H9 (cell line): ENCODE results near the gene TMEM269. TPM values are rescaled to one million over a fixed set of nuclear protein-coding genes. Genes with fewer than 3 reads are reported as not detected.

Experiments used
- DNase-seq: peaks from one replicate; pipeline ENCODE4 v3.0.0-alpha.2; 2017
- H2AFZ ChIP-seq: one replicate; pipeline ENCODE4 v1.6.1; 2013; ENCODE audit warnings: mild to moderate bottlenecking, low read length, control low read depth, moderate library complexity
- H2AK5ac ChIP-seq: 2 replicates; pipeline ENCODE4 v1.6.1; 2013; ENCODE audit warnings: low read length, control low read depth, mixed read lengths; ENCODE audit not compliant: insufficient read length
- H2BK120ac ChIP-seq: one replicate; pipeline ENCODE4 v1.6.1; 2013; ENCODE audit warnings: low read depth, mild to moderate bottlenecking, low read length, control low read depth, inconsistent platforms; ENCODE audit not compliant: poor library complexity, severe bottlenecking
- H2BK12ac ChIP-seq: 2 replicates; pipeline ENCODE4 v1.6.1; 2013; ENCODE audit warnings: low read length, control low read depth, mixed read lengths, low read depth; ENCODE audit not compliant: insufficient read length
- H2BK15ac ChIP-seq: 2 replicates; pipeline ENCODE4 v1.6.1; 2013; ENCODE audit warnings: low read depth, low read length, control low read depth
- H2BK20ac ChIP-seq: one replicate; pipeline ENCODE4 v1.6.1; 2013; ENCODE audit warnings: low read depth, mild to moderate bottlenecking, low read length, control low read depth, inconsistent platforms; ENCODE audit not compliant: poor library complexity, severe bottlenecking
- H2BK5ac ChIP-seq: 2 replicates; pipeline ENCODE4 v1.6.1; 2013; ENCODE audit warnings: low read length, control low read depth, mixed read lengths; ENCODE audit not compliant: insufficient read length
- H3K14ac ChIP-seq: 2 replicates; pipeline ENCODE4 v1.6.1; 2013; ENCODE audit warnings: low read length, control low read depth; ENCODE audit not compliant: insufficient read depth
- H3K18ac ChIP-seq: 2 replicates; pipeline ENCODE4 v1.6.1; 2013; ENCODE audit warnings: low read depth, mild to moderate bottlenecking, mixed read lengths, low read length, control low read depth; ENCODE audit not compliant: insufficient read length
- H3K23ac ChIP-seq: 2 replicates; pipeline ENCODE4 v1.6.1; 2013; ENCODE audit warnings: low read length, control low read depth, mixed read lengths, low read depth; ENCODE audit not compliant: insufficient read length
- H3K23me2 ChIP-seq: 2 replicates; pipeline ENCODE4 v1.6.1; 2013; ENCODE audit warnings: low read depth, mild to moderate bottlenecking, mixed read lengths, low read length, control low read depth; ENCODE audit not compliant: insufficient read length, poor library complexity, severe bottlenecking
- H3K27ac ChIP-seq: 2 replicates; pipeline ENCODE4 v1.5.1; 2013; ENCODE audit warnings: low read length, control low read depth, mixed read lengths, low read depth; ENCODE audit not compliant: insufficient read length
- H3K27me3 ChIP-seq: 2 replicates; pipeline ENCODE4 v1.6.1; 2013; ENCODE audit warnings: low read length, control low read depth, inconsistent platforms; ENCODE audit not compliant: insufficient read depth
- H3K4ac ChIP-seq: 2 replicates; pipeline ENCODE4 v1.6.1; 2013; ENCODE audit warnings: low read depth, mild to moderate bottlenecking, control low read depth, inconsistent platforms, low read length, moderate library complexity
- H3K4me1 ChIP-seq: 2 replicates; pipeline ENCODE4 v1.6.1; 2013; ENCODE audit warnings: low read length, control low read depth, inconsistent platforms; ENCODE audit not compliant: insufficient read depth
- H3K4me2 ChIP-seq: 2 replicates; pipeline ENCODE4 v1.6.1; 2013; ENCODE audit warnings: low read length, control low read depth, mixed read lengths; ENCODE audit not compliant: insufficient read length, insufficient read depth
- H3K56ac ChIP-seq: 2 replicates; pipeline ENCODE4 v1.6.1; 2013; ENCODE audit warnings: low read depth, mild to moderate bottlenecking, mixed read lengths, low read length, control low read depth; ENCODE audit not compliant: insufficient read length
- H3K79me1 ChIP-seq: 2 replicates; pipeline ENCODE4 v1.6.1; 2013; ENCODE audit warnings: low read depth, mild to moderate bottlenecking, moderate library complexity, low read length, control low read depth, inconsistent platforms; ENCODE audit not compliant: insufficient read depth, poor library complexity, severe bottlenecking
- H3K79me2 ChIP-seq: 2 replicates; pipeline ENCODE4 v1.6.1; 2013; ENCODE audit warnings: low read length, control low read depth, inconsistent platforms; ENCODE audit not compliant: insufficient read depth
- H3K9ac ChIP-seq: 2 replicates; pipeline ENCODE4 v1.6.1; 2013; ENCODE audit warnings: low read length, control low read depth, mixed read lengths; ENCODE audit not compliant: insufficient read length; ENCODE audit errors: extremely low read depth
- H3K9me3 ChIP-seq: one replicate; pipeline ENCODE4 v1.6.1; 2013; ENCODE audit warnings: low read depth, low read length, inconsistent platforms; ENCODE audit not compliant: control insufficient read depth
- H3T11ph ChIP-seq: one replicate; pipeline ENCODE4 v1.6.1; 2013; ENCODE audit warnings: mild to moderate bottlenecking, low read length, control low read depth, inconsistent platforms
- H4K20me1 ChIP-seq: one replicate; pipeline ENCODE4 v1.6.1; 2013; ENCODE audit not compliant: control insufficient read depth, insufficient read length, insufficient read depth
- H4K5ac ChIP-seq: 2 replicates; pipeline ENCODE4 v1.6.1; 2013; ENCODE audit warnings: low read depth, mild to moderate bottlenecking, mixed read lengths, low read length, control low read depth; ENCODE audit not compliant: insufficient read length
- H4K8ac ChIP-seq: replicated peaks from 2 replicates; pipeline ENCODE4 v1.6.1; 2013; ENCODE audit warnings: low read length, control low read depth, mixed read lengths, low read depth; ENCODE audit not compliant: insufficient read length
- H4K91ac ChIP-seq: 2 replicates; pipeline ENCODE4 v1.6.1; 2013; ENCODE audit warnings: low read depth, mild to moderate bottlenecking, moderate library complexity, mixed read lengths, low read length, control low read depth; ENCODE audit not compliant: insufficient read length
- H3K27ac Mint-ChIP-seq, 3 experiments: 2 replicates in 2 of 3; 3 replicates in 1 of 3; pipeline ENCODE4 v1.8.0; 2020 to 2021; ENCODE audit warnings: mixed read lengths in 3 of 3, mild to moderate bottlenecking in 1 of 3, moderate library complexity in 1 of 3
- H3K27me3 Mint-ChIP-seq: 2 replicates; pipeline ENCODE4 v1.8.0; 2021; ENCODE audit warnings: low read depth, mild to moderate bottlenecking, moderate library complexity, mixed read lengths
- H3K36me3 Mint-ChIP-seq, 3 experiments: 2 replicates in 2 of 3; 3 replicates in 1 of 3; pipeline ENCODE4 v1.8.0; 2020 to 2021; ENCODE audit warnings: low read depth in 3 of 3, mixed read lengths in 3 of 3; ENCODE audit not compliant: insufficient read depth in 1 of 3
- H3K4me1 Mint-ChIP-seq, 2 experiments: 2 replicates each; pipeline ENCODE4 v1.8.0; 2020; ENCODE audit warnings: mixed read lengths in 2 of 2
- H3K4me3 Mint-ChIP-seq, 2 experiments: 2 replicates in 1 of 2; 3 replicates in 1 of 2; pipeline ENCODE4 v1.8.0; 2020 to 2021; ENCODE audit warnings: mild to moderate bottlenecking in 2 of 2, mixed read lengths in 2 of 2, moderate library complexity in 1 of 2
- H3K9me3 Mint-ChIP-seq, 2 experiments: 2 replicates in 1 of 2; 3 replicates in 1 of 2; pipeline ENCODE4 v1.8.0; 2020; ENCODE audit warnings: mild to moderate bottlenecking in 2 of 2, mixed read lengths in 2 of 2, moderate library complexity in 1 of 2
- WGBS: extraction: QIAGEN DNeasy Blood & Tissue Kit; methylation state at CpG from one replicate; pipeline ENCODE4 v1.1.7; 2013; ENCODE audit warnings: missing lambda C conversion rate, low lambda C conversion rate, mixed read lengths; ENCODE audit not compliant: insufficient read length; ENCODE audit errors: extremely low coverage; 5-methylcytosine and 5-hydroxymethylcytosine counted together
- total RNA-seq: library from RNA; stranded (reverse); gene quantifications from 2 replicates; pipeline ENCODE4 v1.2.1, GENCODE V29; 2021
- TF ChIP-seq, protein P1 (sequence below): fragments of 200-600 bp; sonication (generic); conservative IDR thresholded peaks from 3 replicates; pipeline ENCODE4 v1.8.0; 2021; ENCODE audit warnings: antibody characterized with exemption, mild to moderate bottlenecking

TMEM269 gene
- total RNA-seq, 1 experiment from 2014 or later = 0.17 TPM

DNA sequence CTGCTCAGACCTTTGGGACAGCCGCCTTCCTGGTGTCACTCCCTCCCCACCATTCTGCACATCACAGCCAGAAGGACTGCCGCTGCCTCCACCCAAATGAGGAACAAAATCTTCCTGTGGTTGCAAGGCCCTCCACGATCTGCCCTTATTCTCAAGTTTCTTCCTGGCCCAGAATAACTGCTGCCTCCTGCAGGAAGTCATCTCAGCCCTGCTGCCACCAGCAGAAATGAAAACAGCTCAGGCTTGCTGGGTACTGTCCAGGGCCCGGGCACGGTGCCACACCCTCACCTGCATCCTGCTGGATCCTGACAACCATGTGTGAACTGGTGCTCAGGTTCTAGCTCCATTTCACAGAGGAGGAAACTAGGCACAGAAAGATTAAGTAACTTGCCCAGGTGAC lies 47.5 kb upstream of the TMEM269 start:
- H3K4me3 Mint-ChIP-seq = no peak overlapping the region
- Histone ChIP-seq H3K79me2 (no peaks in the 10 kb centered on the region), H2AFZ (no peak overlapping the region), H2BK120ac (no peak overlapping the region), H4K20me1 (no peaks in the 10 kb centered on the region), H3K4me1 (no peaks in the 10 kb centered on the region; the same call in 1 of the 2 replicates), H3K4ac (no peak overlapping the region), H2AK5ac (no peak overlapping the region), H3K18ac (no peak overlapping the region), H4K91ac (no peak overlapping the region), H2BK15ac (no peak overlapping the region), H3K79me1 (no peaks in the 10 kb centered on the region), H3K23ac (no peak overlapping the region), H3K27ac (no peak overlapping the region), H3K9ac (no peak overlapping the region), H3K14ac (no peak overlapping the region), H4K5ac (no peak overlapping the region), H3K56ac (no peak overlapping the region), H3K23me2 (no peaks in the 10 kb centered on the region), H3K4me2 (no peak overlapping the region), H2BK5ac (no peak overlapping the region), H3T11ph (no peak overlapping the region), H2BK20ac (no peak overlapping the region), H3K27me3 (no peaks in the 10 kb centered on the region), H3K9me3 (no peaks in the 10 kb centered on the region), H4K8ac (no peak overlapping the region), H2BK12ac (no peak overlapping the region)
- peaks cover 0 to 3% (median 0%) of the 10 kb centered on the region in 3 experiments; a peak in 2 of 7 replicates for H3K36me3 Mint-ChIP-seq
- H3K27ac Mint-ChIP-seq = no peak overlapping the region
- no peak for DNase-seq
- no peaks in the 10 kb centered on the region for H3K9me3 Mint-ChIP-seq
- WGBS = no CpG with 5 or more reads among the region's 5 CpGs
- TF ChIP-seq, protein P1, sequence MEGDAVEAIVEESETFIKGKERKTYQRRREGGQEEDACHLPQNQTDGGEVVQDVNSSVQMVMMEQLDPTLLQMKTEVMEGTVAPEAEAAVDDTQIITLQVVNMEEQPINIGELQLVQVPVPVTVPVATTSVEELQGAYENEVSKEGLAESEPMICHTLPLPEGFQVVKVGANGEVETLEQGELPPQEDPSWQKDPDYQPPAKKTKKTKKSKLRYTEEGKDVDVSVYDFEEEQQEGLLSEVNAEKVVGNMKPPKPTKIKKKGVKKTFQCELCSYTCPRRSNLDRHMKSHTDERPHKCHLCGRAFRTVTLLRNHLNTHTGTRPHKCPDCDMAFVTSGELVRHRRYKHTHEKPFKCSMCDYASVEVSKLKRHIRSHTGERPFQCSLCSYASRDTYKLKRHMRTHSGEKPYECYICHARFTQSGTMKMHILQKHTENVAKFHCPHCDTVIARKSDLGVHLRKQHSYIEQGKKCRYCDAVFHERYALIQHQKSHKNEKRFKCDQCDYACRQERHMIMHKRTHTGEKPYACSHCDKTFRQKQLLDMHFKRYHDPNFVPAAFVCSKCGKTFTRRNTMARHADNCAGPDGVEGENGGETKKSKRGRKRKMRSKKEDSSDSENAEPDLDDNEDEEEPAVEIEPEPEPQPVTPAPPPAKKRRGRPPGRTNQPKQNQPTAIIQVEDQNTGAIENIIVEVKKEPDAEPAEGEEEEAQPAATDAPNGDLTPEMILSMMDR = no peak
- peaks cover 34 to 45% of the 10 kb centered on the region in 2 experiments for H3K4me1 Mint-ChIP-seq
- H3K27me3 Mint-ChIP-seq = no peaks in the 10 kb centered on the region; the same call in 1 of the 2 replicates
